ENCODE measurements around the gene PACS2. TPM values are rescaled to one million over a fixed set of nuclear protein-coding genes. Genes with fewer than 3 reads are reported as not detected.

Gene PACS2
- total and polyA plus RNA-seq, 2 experiments from 2014 or later = 41.1 to 54.5 TPM

DNA sequence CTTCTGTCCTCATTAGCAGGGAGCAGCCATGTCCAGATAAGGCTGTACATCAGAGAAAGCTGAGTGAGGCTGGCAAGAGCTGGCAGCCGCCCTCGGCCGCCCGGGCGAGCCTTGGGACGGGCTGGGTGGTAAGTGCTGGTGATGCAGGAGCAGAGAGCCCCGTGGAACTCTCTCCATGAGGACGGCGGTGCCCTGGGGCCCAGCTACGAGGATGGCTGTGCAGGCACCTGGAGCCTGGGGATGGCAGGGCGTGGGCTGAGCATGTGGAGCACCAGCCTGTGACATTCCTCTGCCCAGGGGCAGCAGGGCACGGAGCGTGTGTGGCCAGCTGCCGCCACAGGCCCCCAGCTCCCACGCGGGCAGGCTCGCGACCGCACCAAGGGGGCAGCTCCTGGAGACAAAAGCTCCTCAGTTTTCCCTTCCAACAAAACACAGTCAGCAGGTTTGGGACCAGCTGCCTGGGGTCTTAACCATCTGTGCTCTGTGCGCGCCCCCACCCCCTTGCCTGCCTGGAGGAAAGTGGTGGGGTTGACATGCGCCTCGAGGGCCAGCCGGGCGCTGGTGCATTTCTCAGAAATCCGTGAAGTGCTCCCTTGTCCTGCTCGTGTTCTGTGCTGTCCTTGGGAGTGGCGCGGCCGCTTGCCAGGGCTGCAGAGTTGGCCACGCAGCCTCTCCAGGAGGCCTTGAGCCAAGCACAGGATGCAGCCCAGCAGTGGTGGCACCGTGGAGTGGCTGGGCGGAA, 21.4 kb downstream of the PACS2 start:
- peaks cover 64% of the 10 kb centered on the region for H3K79me2 ChIP-seq
- 99% methylated on average over 33 of the region's 33 CpGs for WGBS (ENCODE audit: low lambda C conversion rate, missing lambda C conversion rate)

DNA sequence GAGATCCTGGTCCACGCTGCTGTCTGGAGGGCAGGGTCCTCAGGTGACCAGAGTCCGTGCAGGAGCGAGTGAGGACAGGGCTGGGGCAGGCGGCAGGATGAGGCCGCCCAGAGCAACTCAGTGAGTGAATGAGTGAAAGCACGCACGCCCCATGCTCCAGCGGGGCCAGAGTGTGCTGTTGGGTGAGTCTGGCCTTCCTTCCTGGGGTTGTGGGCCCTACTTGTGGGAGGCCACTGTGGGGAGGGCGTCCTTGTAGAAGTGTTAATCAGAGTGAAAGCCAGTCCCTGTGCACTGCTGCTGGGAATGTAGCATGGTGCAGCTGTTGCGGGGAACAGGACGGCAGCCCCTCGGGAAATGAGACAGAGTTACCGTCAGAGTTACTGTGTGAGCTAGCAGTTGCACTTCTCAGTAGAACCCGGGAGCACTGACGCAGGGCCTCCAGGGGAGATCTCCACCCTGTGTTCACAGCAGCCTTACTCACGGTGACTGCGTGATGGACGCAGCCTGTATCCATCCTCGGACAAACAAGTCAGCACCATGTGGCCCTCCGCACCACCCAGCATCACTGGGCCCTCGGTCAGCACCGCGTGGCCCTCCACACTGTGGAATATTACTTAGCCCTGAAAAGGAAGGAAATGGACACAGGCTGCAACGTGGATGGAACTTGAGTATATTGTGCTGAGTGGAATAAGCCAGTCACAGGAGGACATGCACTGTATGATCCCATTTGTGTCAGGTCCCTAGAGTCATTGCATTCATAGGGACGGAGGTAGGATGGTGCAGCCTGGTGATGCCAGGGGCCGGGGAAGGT, 22.1 kb downstream of the PACS2 start:
- no peak overlapping the region for H3K27ac ChIP-seq
- H3K9me2 ChIP-seq (replicated peaks; ENCODE audit: insufficient read depth) = no peaks in the 10 kb centered on the region
- peaks cover 61% of the 10 kb centered on the region for H3K79me2 ChIP-seq
- H3K27me3 ChIP-seq = no peaks in the 10 kb centered on the region
- 98% methylated on average over 26 of the region's 26 CpGs for WGBS (ENCODE audit: low lambda C conversion rate, missing lambda C conversion rate)
- H3K9me3 ChIP-seq (ENCODE audit: low read depth) = no peaks in the 10 kb centered on the region
- H3K4me3 ChIP-seq = no peak overlapping the region
- H2AFZ ChIP-seq = no peak overlapping the region
- H3K4me1 ChIP-seq (ENCODE audit: insufficient read depth) = no peaks in the 10 kb centered on the region
- peaks cover 24% of the 10 kb centered on the region for H4K20me1 ChIP-seq (ENCODE audit: insufficient read depth, poor library complexity, severe bottlenecking)
- no peaks in the 10 kb centered on the region for H3K36me3 ChIP-seq (replicated peaks; ENCODE audit: insufficient read depth, low read depth)
- TF ChIP-seq EZH2phosphoT487 (IDR thresholded peaks at IDR 0.05; ENCODE audit: low read depth, severe bottlenecking, unreplicated experiment) (no peak), EZH2 (IDR thresholded peaks at IDR 0.05; ENCODE audit: borderline replicate concordance) (no peak)
- TF ChIP-seq, protein P1, sequence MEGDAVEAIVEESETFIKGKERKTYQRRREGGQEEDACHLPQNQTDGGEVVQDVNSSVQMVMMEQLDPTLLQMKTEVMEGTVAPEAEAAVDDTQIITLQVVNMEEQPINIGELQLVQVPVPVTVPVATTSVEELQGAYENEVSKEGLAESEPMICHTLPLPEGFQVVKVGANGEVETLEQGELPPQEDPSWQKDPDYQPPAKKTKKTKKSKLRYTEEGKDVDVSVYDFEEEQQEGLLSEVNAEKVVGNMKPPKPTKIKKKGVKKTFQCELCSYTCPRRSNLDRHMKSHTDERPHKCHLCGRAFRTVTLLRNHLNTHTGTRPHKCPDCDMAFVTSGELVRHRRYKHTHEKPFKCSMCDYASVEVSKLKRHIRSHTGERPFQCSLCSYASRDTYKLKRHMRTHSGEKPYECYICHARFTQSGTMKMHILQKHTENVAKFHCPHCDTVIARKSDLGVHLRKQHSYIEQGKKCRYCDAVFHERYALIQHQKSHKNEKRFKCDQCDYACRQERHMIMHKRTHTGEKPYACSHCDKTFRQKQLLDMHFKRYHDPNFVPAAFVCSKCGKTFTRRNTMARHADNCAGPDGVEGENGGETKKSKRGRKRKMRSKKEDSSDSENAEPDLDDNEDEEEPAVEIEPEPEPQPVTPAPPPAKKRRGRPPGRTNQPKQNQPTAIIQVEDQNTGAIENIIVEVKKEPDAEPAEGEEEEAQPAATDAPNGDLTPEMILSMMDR (IDR thresholded peaks at IDR 0.05; ENCODE audit: poor library complexity) = no peak
- no peak overlapping the region for H3K4me2 ChIP-seq
- DNase-seq (ENCODE audit: low spot score) = no peak

More for the DNA sequence above, 21.4 kb downstream of the PACS2 start:
- Histone ChIP-seq H2AFZ (no peak overlapping the region), H3K27me3 (no peaks in the 10 kb centered on the region), H3K9me2 (replicated peaks; ENCODE audit: insufficient read depth) (no peaks in the 10 kb centered on the region), H3K36me3 (replicated peaks; ENCODE audit: insufficient read depth, low read depth) (no peaks in the 10 kb centered on the region), H3K4me3 (no peak overlapping the region), H3K27ac (no peak overlapping the region), H4K20me1 (ENCODE audit: insufficient read depth, poor library complexity, severe bottlenecking) (peaks cover 20% of the 10 kb centered on the region), H3K4me1 (ENCODE audit: insufficient read depth) (no peaks in the 10 kb centered on the region), H3K9me3 (ENCODE audit: low read depth) (no peaks in the 10 kb centered on the region), H3K4me2 (no peak overlapping the region)
- no peak for DNase-seq (ENCODE audit: low spot score)
- TF ChIP-seq, protein P1 (IDR thresholded peaks at IDR 0.05; ENCODE audit: poor library complexity) = no peak
- TF ChIP-seq EZH2phosphoT487 (IDR thresholded peaks at IDR 0.05; ENCODE audit: low read depth, severe bottlenecking, unreplicated experiment) (no peak), EZH2 (IDR thresholded peaks at IDR 0.05; ENCODE audit: borderline replicate concordance) (no peak)

DNA sequence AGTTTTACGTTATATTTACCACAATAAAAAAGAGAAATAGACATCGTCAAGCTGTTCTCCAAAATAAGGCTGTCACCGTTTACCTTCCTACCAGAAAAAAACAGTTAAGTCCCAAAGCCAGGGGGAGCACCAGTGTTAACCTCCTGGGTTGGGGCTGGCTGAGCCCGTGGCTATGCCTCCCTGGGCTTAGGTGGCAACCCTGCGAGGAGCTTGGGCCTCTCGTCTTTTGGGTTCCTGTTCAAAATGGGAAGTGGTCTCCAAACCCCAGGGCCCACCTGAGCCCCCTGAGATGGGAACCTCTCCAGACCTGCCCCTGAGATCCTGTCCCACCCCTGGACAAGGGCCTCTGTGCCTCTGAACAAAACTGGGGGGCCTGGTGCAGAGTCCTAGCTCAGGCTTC, 22.9 kb downstream of the PACS2 start:
- Histone ChIP-seq H3K27me3 (no peaks in the 10 kb centered on the region), H3K4me2 (no peak overlapping the region), H3K79me2 (peaks cover 61% of the 10 kb centered on the region), H3K9me2 (replicated peaks; ENCODE audit: insufficient read depth) (no peaks in the 10 kb centered on the region), H2AFZ (no peak overlapping the region), H4K20me1 (ENCODE audit: insufficient read depth, poor library complexity, severe bottlenecking) (peaks cover 18% of the 10 kb centered on the region), H3K4me1 (ENCODE audit: insufficient read depth) (no peaks in the 10 kb centered on the region), H3K4me3 (no peak overlapping the region), H3K36me3 (replicated peaks; ENCODE audit: insufficient read depth, low read depth) (no peaks in the 10 kb centered on the region), H3K9me3 (ENCODE audit: low read depth) (no peaks in the 10 kb centered on the region), H3K27ac (no peak overlapping the region)
- no peak for DNase-seq (ENCODE audit: low spot score)
- TF ChIP-seq, protein P1 (IDR thresholded peaks at IDR 0.05; ENCODE audit: poor library complexity) = no peak
- 96% methylated on average over 6 of the region's 6 CpGs for WGBS (ENCODE audit: low lambda C conversion rate, missing lambda C conversion rate)
